Motor neuron (in vitro differentiated cells): Measurements from ENCODE around the gene SLC8A3. TPM values are rescaled to one million over a fixed set of nuclear protein-coding genes. Genes with fewer than 3 reads are reported as not detected.

Source experiments
- ATAC-seq, 8 experiments: fragments of 200-7000 bp; cut with Tn5 transposase; replicated peaks in 6 of 8; 2 replicates each; pipeline ENCODE4 v1.8.0; 2021; ENCODE audit warnings: mild to moderate bottlenecking in 8 of 8, moderate library complexity in 8 of 8
- H3K27ac ChIP-seq, 2 donors: fragments of 250-450 bp; sonication (Bioruptor Pico); 2 replicates each; pipeline ENCODE4 v1.9.0; 2021; ENCODE audit warnings: antibody characterized with exemption in 2 of 2, mild to moderate bottlenecking in 2 of 2, moderate library complexity in 1 of 2
- H3K4me1 ChIP-seq, 2 donors: fragments of 250-450 bp; sonication (Bioruptor Pico); replicated peaks in 1 of 2; 2 replicates each; pipeline ENCODE4 v1.6.1; 2021; ENCODE audit warnings: antibody characterized with exemption in 2 of 2, mild to moderate bottlenecking in 2 of 2, moderate library complexity in 1 of 2
- H3K4me3 ChIP-seq, 5 donors: fragments of 250-450 bp; sonication (Bioruptor Pico); 2 replicates each; pipeline ENCODE4 v1.9.0; 2021; ENCODE audit warnings: antibody characterized with exemption in 5 of 5, mild to moderate bottlenecking in 5 of 5, moderate library complexity in 4 of 5
- WGBS, 10 experiments: fragments of 450-650 bp; shearing (Covaris generic); methylation state at CpG; one replicate each; pipeline ENCODE4 v1.0.0; 2022; 5-methylcytosine and 5-hydroxymethylcytosine counted together
- in situ Hi-C, 9 experiments: fragments of 400-800 bp; cut with MboI; loops; one replicate each; pipeline ENCODE4 v1.15.0; 2021; ENCODE audit warnings: low sequenced_read_pairs in 9 of 9, low pct_unique_long_range_greater_than_20kb in 2 of 9; ENCODE audit not compliant: unreplicated experiment in 9 of 9
- total RNA-seq, 8 experiments: library from RNA; unstranded; fragments of 300-600 nt; gene quantifications; 2 replicates each; pipeline versions ENCODE4 v1.2.3 to v1.2.4, GENCODE V29; 2022

Gene SLC8A3
- total RNA-seq, 8 experiments from 2014 or later = 0.15 to 3.1 (median 1.7) TPM

- in situ Hi-C loops = loop anchor here in 3 of 9 experiments (25.0 kb wide), 1 partner anchor 215 kb away; no protein-coding TSS in a partner anchor
- 0 to 56% (median 30%) methylated on average over 2 to 4 of the region's 4 CpGs for WGBS, 10 experiments
- ATAC-seq = peak in 7 of 8 experiments; percentile 42 to 92 (median 56)
- Histone ChIP-seq H3K4me3 (no peak overlapping the region), H3K27ac (no peak overlapping the region), H3K4me1 (peaks cover 0 to 17% of the 10 kb centered on the region in 2 donors)
Measured at GRCh38 chr14:70096866-70097265, 91.9 kb downstream of the SLC8A3 start.

GRCh38 chr14:70094631-70095030 lies 94.1 kb downstream of the SLC8A3 start:
- no peak for ATAC-seq
- H3K27ac ChIP-seq = no peak overlapping the region
- H3K4me1 ChIP-seq = peaks cover 0 to 17% of the 10 kb centered on the region in 2 donors
- no peak overlapping the region for H3K4me3 ChIP-seq
- 0 to 71% (median 38%) methylated on average over 1 of the region's 1 CpG; no CpG with 5 or more reads in 7 of the 10 experiments for WGBS, 10 experiments
- in situ Hi-C loops = loop anchor here in 3 of 9 experiments (25.0 kb wide), 1 partner anchor 218 kb away; no protein-coding TSS in a partner anchor

- H3K27ac ChIP-seq = no peak overlapping the region
- ATAC-seq = no peak
- H3K4me3 ChIP-seq = no peak overlapping the region
- in situ Hi-C loops = loop anchor here in 3 of 9 experiments (25.0 kb wide), 1 partner anchor 218 kb away; no protein-coding TSS in a partner anchor
- peaks cover 0 to 17% of the 10 kb centered on the region in 2 donors for H3K4me1 ChIP-seq
- 0 to 96% (median 81%) methylated on average over 2 to 3 of the region's 3 CpGs; no CpG with 5 or more reads in 2 of the 10 experiments for WGBS, 10 experiments
Measured at GRCh38 chr14:70094106-70094505, 94.6 kb downstream of the SLC8A3 start.

GRCh38 chr14:70093156-70093555 lies 95.6 kb downstream of the SLC8A3 start:
- Histone ChIP-seq H3K27ac (no peak overlapping the region), H3K4me3 (no peak overlapping the region), H3K4me1 (peaks cover 0 to 15% of the 10 kb centered on the region in 2 donors)
- WGBS, 10 experiments = 33 to 100% (median 80%) methylated on average over 1 to 2 of the region's 2 CpGs; no CpG with 5 or more reads in 3 of the 10 experiments
- in situ Hi-C loops = loop anchor here in 3 of 9 experiments (25.0 kb wide), 1 partner anchor 219 kb away; no protein-coding TSS in a partner anchor
- no peak for ATAC-seq

- in situ Hi-C loops = loop anchor here in 3 of 9 experiments (25.0 kb wide), 1 partner anchor 225 kb away; no protein-coding TSS in a partner anchor
- 0 to 49% (median 31%) methylated on average over 1 to 2 of the region's 2 CpGs; no CpG with 5 or more reads in 1 of the 10 experiments for WGBS, 10 experiments
- Histone ChIP-seq H3K4me1 (no peaks in the 10 kb centered on the region), H3K4me3 (no peak overlapping the region), H3K27ac (no peak overlapping the region)
- no peak for ATAC-seq
Measured at GRCh38 chr14:70087380-70087697, 101.4 kb downstream of the SLC8A3 start.

- H3K4me1 ChIP-seq = no peaks in the 10 kb centered on the region
- H3K4me3 ChIP-seq = no peak overlapping the region
- peak in 4 of 8 experiments; percentile 29 to 69 (median 62) for ATAC-seq
- 0 to 56% (median 26%) methylated on average over 1 to 5 of the region's 5 CpGs for WGBS, 10 experiments
- in situ Hi-C loops = loop anchor here in 3 of 9 experiments (25.0 kb wide), 1 partner anchor 225 kb away; no protein-coding TSS in a partner anchor
- no peak overlapping the region for H3K27ac ChIP-seq
Measured at GRCh38 chr14:70086685-70087379, 101.9 kb downstream of the SLC8A3 start.

- Histone ChIP-seq H3K4me1 (no peaks in the 10 kb centered on the region), H3K4me3 (no peak overlapping the region), H3K27ac (no peak overlapping the region)
- in situ Hi-C loops = loop anchor here in 3 of 9 experiments (25.0 kb wide), 1 partner anchor 228 kb away; no protein-coding TSS in a partner anchor
- WGBS, 10 experiments = 0 to 70% (median 51%) methylated on average over 1 to 2 of the region's 2 CpGs; no CpG with 5 or more reads in 1 of the 10 experiments
- ATAC-seq = no peak
Measured at GRCh38 chr14:70084226-70084625, 104.5 kb downstream of the SLC8A3 start.

GRCh38 chr14:70082394-70082793 lies 106.4 kb downstream of the SLC8A3 start:
- in situ Hi-C loops = loop anchor here in 3 of 9 experiments (25.0 kb wide), 1 partner anchor 230 kb away; no protein-coding TSS in a partner anchor
- ATAC-seq = no peak
- WGBS, 10 experiments = 0 to 60% (median 22%) methylated on average over 1 to 2 of the region's 2 CpGs; no CpG with 5 or more reads in 4 of the 10 experiments
- H3K27ac ChIP-seq = no peak overlapping the region
- H3K4me1 ChIP-seq = no peaks in the 10 kb centered on the region
- H3K4me3 ChIP-seq = no peak overlapping the region

- in situ Hi-C loops = loop anchor here in 3 of 9 experiments (25.0 kb wide), 1 partner anchor 232 kb away; no protein-coding TSS in a partner anchor
- no peak overlapping the region for H3K27ac ChIP-seq
- no peaks in the 10 kb centered on the region for H3K4me1 ChIP-seq
- no peak overlapping the region for H3K4me3 ChIP-seq
- no peak for ATAC-seq
- 14 to 65% (median 43%) methylated on average over 1 to 4 of the region's 6 CpGs; no CpG with 5 or more reads in 4 of the 10 experiments for whole genome bisulfite sequencing, 10 experiments
Measured at GRCh38 chr14:70080076-70080475, 108.7 kb downstream of the SLC8A3 start.

GRCh38 chr14:70078329-70078728 lies 110.4 kb downstream of the SLC8A3 start:
- peak in 1 of 8 experiments; percentile 23 for ATAC-seq
- H3K4me3 ChIP-seq = no peak overlapping the region
- in situ Hi-C loops = loop anchor here in 3 of 9 experiments (25.0 kb wide), 1 partner anchor 234 kb away; no protein-coding TSS in a partner anchor
- H3K4me1 ChIP-seq = no peaks in the 10 kb centered on the region
- no peak overlapping the region for H3K27ac ChIP-seq

- H3K4me1 ChIP-seq = no peaks in the 10 kb centered on the region
- ATAC-seq = peak in 3 of 8 experiments; percentile 64 to 77 (median 75)
- no peak overlapping the region for H3K27ac ChIP-seq
- 0 to 80% (median 32%) methylated on average over 1 to 2 of the region's 2 CpGs; no CpG with 5 or more reads in 2 of the 10 experiments for WGBS, 10 experiments
- H3K4me3 ChIP-seq = no peak overlapping the region
- in situ Hi-C loops = loop anchor here in 3 of 9 experiments (25.0 kb wide), 1 partner anchor 235 kb away; no protein-coding TSS in a partner anchor
Measured at GRCh38 chr14:70077720-70078119, 111.0 kb downstream of the SLC8A3 start.

GRCh38 chr14:70077005-70077404 lies 111.7 kb downstream of the SLC8A3 start:
- no peak overlapping the region for H3K4me3 ChIP-seq
- WGBS, 10 experiments = 10 to 89% (median 49%) methylated on average over 1 to 3 of the region's 3 CpGs; no CpG with 5 or more reads in 2 of the 10 experiments
- H3K27ac ChIP-seq = no peak overlapping the region
- H3K4me1 ChIP-seq = no peaks in the 10 kb centered on the region
- no peak for ATAC-seq
- in situ Hi-C loops = loop anchor here in 3 of 9 experiments (25.0 kb wide), 1 partner anchor 235 kb away; no protein-coding TSS in a partner anchor
